ENCODE measurements around the gene RBM26.

DNA sequence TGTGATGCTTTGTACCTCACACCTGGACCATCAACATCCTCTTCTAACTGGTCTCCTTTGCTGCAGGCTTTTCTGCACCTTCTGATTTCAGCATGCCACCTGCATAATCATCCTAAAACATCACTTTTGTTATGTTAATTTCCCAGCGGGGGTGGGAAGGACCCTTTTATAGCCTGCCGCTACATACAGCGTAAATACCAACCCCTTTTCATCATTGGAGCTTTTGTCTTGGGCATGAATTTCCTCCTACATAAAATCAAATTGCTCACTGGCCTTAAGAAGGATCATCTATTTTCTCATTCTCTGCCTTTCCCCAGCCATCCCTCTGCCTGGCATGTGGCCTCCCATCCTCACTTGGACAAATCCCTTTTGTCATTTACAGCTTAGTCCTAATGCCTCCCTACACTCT, 124.7 kb downstream of the RBM26 start:
- TF ChIP-seq CTCF (IDR thresholded peaks at IDR 0.05; ENCODE audit: low read length) (no peak), EZH2phosphoT487 (IDR thresholded peaks at IDR 0.05; ENCODE audit: low read length) (no peak)
